Stimulated activated CD8-positive, alpha-beta memory T cell treated with anti-CD3 and anti-CD28 coated beads, Interleukin-15, amount 100 ng/mL, for 48 hours (primary cell): Measurements from ENCODE around the gene TM2D3.
A peak's percentile ranks its signal among the peaks of the same experiment; 100 is the strongest.

ENCODE experiments used
- DNase-seq, 2 donors: peaks; one replicate each; pipeline ENCODE4 v3.0.0-alpha.2; 2020; ENCODE audit warnings: low read depth in 2 of 2

TM2D3 gene

GRCh38 chr15:101652098-101652785 lies at the start of gene TM2D3:
Gene TM2D3 (minus strand): TSS chr15:101652381. CDS start chr15:101652361, 20 bp downstream.
- DNase-seq, result peak; percentile 91 to 93

- DNase-seq, result no peak
Measured at GRCh38 chr15:101698314-101698713, 46.1 kb upstream of the TM2D3 start.

- no peak for DNase-seq
Measured at GRCh38 chr15:101697488-101697887, 45.3 kb upstream of the TM2D3 start.

- DNase-seq, result no peak
Measured at GRCh38 chr15:101696829-101697228, 44.6 kb upstream of the TM2D3 start.

GRCh38 chr15:101694261-101694660 lies 42.1 kb upstream of the TM2D3 start:
- no peak for DNase-seq

- DNase-seq, result no peak
Measured at GRCh38 chr15:101692801-101693598, 40.8 kb upstream of the TM2D3 start.

GRCh38 chr15:101689901-101690300 lies 37.7 kb upstream of the TM2D3 start:
- peak; percentile 18 to 29 for DNase-seq

GRCh38 chr15:101686718-101687117 lies 34.5 kb upstream of the TM2D3 start:
- DNase-seq, result no peak

GRCh38 chr15:101684877-101685276 lies 32.7 kb upstream of the TM2D3 start:
- DNase-seq, result no peak

- no peak for DNase-seq
Measured at GRCh38 chr15:101684384-101684783, 32.2 kb upstream of the TM2D3 start.

GRCh38 chr15:101679806-101680205 lies 27.6 kb upstream of the TM2D3 start:
- no peak for DNase-seq

GRCh38 chr15:101676921-101677329 lies 24.7 kb upstream of the TM2D3 start:
- DNase-seq, result no peak

- DNase-seq, result no peak
Measured at GRCh38 chr15:101675796-101676582, 23.8 kb upstream of the TM2D3 start.

GRCh38 chr15:101675015-101675414 lies 22.8 kb upstream of the TM2D3 start:
- DNase-seq, result no peak

- no peak for DNase-seq
Measured at GRCh38 chr15:101672298-101672697, 20.1 kb upstream of the TM2D3 start.

- no peak for DNase-seq
Measured at GRCh38 chr15:101669744-101670143, 17.6 kb upstream of the TM2D3 start.

- no peak for DNase-seq
Measured at GRCh38 chr15:101667881-101668280, 15.7 kb upstream of the TM2D3 start.

GRCh38 chr15:101664303-101664913 lies 12.2 kb upstream of the TM2D3 start:
- DNase-seq, result no peak

- DNase-seq, result no peak
Measured at GRCh38 chr15:101662203-101662602, 10.0 kb upstream of the TM2D3 start.

GRCh38 chr15:101660005-101660404 lies 7.8 kb upstream of the TM2D3 start:
- no peak for DNase-seq

GRCh38 chr15:101657968-101658784 lies 6.0 kb upstream of the TM2D3 start:
- no peak for DNase-seq
